Urothelium cell line (cell line): ENCODE results near the gene PTPRG.
"Not testable (repeated sequence)": the region's sequence is repeated elsewhere in the genome, so short reads cannot be mapped to it uniquely, and the experiment has no call there.

Source experiments
- DNase-seq: peaks from one replicate; pipeline ENCODE4 v3.0.0; 2011; ENCODE audit warnings: low spot score, mixed read lengths
- FAIRE-seq: peaks from 2 replicates; lab custom pipeline; 2011; peaks lifted over from hg19 to GRCh38; lab: Jason Lieb, UNC

The PTPRG gene

GRCh38 chr3:61813636-61814035, 252.3 kb downstream of the PTPRG start:
- DNase-seq, result no peak

GRCh38 chr3:61814674-61815073, 253.3 kb downstream of the PTPRG start:
- FAIRE-seq, result no peak

More at GRCh38 chr3:61813636-61814035, 252.3 kb downstream of the PTPRG start:
- FAIRE-seq, result no peak

GRCh38 chr3:61816304-61816703, 254.9 kb downstream of the PTPRG start:
- DNase-seq, FAIRE-seq: not testable (repeated sequence)

More at GRCh38 chr3:61814674-61815073, 253.3 kb downstream of the PTPRG start:
- no peak for DNase-seq

DNA sequence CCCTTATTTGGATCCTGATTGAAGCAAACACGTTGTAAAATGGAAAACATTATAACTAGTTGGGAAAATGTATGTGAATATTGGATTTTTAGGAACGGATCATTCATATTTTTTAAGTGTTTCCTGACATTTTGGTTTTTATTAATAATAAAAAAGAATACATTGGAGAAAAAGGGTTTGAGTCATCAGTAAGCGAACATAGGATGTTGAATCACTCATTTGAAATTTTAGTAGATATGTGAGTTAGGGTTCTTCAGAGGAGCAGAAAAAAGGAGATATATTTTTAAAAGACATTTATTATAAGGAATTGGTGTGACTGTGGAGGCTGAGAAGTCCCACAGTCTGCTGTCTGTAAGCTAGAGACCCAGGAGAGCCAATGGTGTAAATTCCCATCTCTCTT, 258.5 kb downstream of the PTPRG start:
- FAIRE-seq (no peak), DNase-seq (no peak)

DNA sequence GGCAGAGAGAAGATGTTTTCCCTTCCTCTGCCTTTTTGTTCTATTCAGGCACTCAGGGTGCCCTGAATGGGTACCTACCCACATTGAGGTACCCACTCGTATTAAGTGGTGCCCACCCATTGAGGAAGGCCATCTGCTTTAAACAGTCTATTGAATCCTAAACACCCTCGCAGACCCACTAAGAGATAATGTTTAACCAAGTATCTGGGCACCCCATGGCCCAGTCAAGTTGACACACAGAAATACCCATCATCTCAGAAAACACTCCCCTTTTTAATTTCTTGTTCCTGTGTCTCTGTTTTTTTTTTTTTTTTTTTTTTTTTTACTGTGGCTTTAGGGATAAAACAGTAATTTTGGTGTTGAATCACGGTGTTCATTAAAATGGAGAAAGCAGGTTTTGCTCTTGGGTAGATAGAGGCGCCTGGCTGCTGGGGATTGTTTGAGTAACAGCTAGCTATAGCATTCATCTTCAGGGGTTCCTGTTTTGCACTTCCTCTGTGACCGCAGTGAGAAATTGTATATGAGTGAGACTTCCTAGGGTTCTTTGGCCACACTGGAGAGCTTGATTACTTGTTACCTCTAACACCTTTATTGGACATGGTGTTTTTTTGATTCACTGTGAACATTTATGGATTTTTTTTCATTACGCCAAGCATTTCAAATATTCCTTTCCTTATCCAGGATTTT, 259.1 kb downstream of the PTPRG start:
- DNase-seq, result no peak
- no peak for FAIRE-seq

DNA sequence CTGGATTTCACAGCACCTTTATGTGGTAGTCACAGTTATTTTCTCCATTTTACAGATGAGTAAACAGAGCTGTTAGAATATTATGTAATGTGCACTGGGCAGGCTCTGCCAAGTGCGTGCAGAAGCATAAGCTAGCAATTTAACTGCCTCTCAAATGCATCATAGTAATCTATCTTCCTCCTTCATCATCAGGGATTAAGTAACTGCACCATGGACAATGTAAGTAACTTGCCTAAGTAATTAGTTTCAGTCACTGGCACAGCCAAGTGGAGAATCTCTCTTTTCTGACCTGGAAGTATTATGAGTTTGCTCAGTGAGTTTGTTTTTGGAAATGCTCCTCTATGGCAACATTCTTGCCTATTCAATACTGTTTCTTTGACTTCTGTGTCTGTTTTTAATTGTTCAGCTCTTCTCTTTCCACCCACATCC, 260.5 kb downstream of the PTPRG start:
- no peak for DNase-seq

DNA sequence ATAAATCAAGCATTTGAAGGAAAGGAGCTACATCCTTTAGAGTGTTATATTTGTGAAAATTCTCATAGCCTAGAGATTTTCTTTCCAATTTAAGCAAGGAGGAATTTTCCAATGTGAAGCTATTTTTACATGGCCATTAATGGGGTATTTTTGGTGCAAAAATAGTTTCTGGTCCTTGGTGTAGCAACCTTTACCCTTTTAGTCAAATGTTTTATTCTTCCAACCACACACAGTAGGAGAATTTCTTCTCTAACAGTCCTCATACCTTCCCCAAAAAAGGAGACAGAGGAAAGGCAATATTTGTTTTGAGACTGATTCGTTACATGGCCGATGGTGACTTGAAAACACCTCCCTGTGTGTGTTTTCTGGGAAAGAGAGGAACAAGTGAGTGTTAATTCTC, 261.2 kb downstream of the PTPRG start:
- FAIRE-seq, result no peak
- no peak for DNase-seq

More for the DNA sequence above, 260.5 kb downstream of the PTPRG start:
- FAIRE-seq, result no peak

- FAIRE-seq, result no peak
These were observed 263.3 kb downstream of the PTPRG start for GRCh38 chr3:61824553-61825135.

DNA sequence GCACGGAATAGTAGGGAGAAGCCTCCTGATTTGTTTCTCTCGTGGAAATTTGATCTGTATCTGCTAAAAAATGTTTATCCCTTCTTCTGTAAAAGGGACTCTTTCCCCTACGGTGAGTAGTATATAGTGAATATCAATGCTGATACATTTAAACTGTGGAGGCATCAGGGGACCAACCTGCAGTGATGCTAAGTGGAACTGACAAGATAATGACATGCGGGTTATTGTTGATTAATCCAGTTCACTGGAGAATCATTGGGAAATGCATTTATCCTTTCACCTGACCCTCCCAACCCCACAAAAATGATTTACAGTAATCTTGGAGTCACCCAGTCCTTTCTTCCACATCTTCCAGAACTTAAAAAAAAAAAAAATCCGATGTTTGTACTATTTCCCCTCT, 264.8 kb downstream of the PTPRG start:
- DNase-seq (no peak), FAIRE-seq (no peak)

More at GRCh38 chr3:61824553-61825135, 263.3 kb downstream of the PTPRG start:
- no peak for DNase-seq

- FAIRE-seq (no peak), DNase-seq (no peak)
These were observed 267.0 kb downstream of the PTPRG start for GRCh38 chr3:61828184-61828874.

- DNase-seq (no peak), FAIRE-seq (no peak)
These were observed 267.7 kb downstream of the PTPRG start for GRCh38 chr3:61828880-61829721.

DNA sequence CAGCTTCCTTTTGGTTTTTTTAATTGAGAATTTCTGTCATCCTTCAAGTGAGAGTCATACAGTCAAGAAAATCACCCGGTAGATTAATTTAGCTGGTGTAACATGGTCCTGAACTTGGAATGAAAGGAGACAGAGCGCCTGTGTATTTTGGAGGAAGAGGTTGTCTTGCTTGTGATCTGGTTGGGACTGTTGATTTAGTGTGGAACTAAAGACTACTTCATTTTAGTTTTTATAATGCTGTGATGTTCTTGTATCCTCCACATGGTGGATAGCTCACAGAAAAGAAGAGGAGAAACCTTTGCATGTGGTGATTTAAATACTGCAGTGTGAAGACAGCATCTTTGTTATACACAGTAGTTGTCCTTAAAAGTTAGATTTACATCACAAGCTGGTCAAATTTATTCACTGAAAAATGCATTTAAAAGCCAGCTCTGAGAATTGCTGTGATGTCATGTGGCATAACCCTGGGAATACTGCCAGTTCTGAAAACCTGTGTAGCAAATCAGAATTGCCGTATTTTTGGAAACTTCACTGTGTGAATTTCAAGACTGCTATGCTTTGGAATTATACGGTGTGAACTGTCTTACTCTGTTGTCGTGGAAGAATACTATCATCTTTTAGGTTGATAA, 268.5 kb downstream of the PTPRG start:
- FAIRE-seq (no peak), DNase-seq (no peak)

DNA sequence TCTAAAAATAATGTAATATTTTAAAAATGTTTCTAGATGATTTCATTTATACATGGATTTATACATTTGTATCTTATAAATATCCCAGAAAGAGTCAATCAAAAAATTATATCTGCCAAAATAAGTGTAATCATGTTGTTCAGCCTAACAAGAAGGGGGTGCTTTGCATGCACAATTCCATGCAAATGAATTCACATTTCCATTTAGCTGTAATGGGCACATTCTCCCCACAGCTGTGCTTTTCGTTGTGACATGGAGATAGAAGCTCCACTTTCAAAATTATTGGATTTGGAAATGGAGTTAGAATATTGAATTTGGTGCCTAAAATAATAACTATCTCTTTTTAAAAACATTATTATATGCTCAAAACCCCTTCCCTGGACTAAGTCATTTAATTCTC, 270.6 kb downstream of the PTPRG start:
- FAIRE-seq (no peak), DNase-seq (no peak)

GRCh38 chr3:61832375-61833229, 271.2 kb downstream of the PTPRG start:
- no peak for FAIRE-seq
- DNase-seq, result no peak

- no peak for FAIRE-seq
These were observed 277.9 kb downstream of the PTPRG start for GRCh38 chr3:61839256-61839655.

DNA sequence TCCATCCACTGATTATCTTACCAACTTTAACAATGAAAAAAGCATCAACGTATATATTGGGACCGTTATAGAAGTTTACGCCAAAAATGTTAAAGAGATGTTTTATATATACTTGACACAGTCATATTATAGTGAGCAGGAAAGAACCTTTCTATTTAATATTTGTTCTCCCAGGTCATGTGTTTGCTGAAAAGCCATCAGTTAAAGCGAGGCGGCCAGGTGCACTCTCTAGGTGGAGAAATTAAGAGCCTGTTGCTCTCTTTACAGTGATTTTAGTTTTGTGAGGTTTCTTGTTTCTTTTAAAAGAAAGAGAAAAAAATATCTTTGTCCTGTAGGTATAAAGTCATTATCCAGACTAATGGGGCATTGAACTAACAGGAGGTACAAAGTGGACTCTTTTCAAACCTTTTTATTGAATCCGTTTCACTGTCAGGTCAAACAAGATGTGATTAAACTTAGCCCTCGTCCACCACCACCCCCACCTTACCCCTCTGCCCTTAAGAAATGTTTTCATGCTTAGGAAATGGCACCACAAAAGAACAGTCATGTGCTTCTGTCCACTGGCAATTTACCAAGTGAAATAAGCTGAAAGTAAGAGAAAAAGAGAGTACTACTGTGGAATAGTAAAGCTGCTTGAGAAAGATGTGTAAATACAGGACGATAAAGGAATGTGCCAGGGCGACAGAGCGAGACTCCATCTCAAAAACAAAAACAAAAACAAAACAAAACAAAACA, 279.9 kb downstream of the PTPRG start:
- FAIRE-seq, result no peak

More at GRCh38 chr3:61839256-61839655, 277.9 kb downstream of the PTPRG start:
- no peak for DNase-seq

DNA sequence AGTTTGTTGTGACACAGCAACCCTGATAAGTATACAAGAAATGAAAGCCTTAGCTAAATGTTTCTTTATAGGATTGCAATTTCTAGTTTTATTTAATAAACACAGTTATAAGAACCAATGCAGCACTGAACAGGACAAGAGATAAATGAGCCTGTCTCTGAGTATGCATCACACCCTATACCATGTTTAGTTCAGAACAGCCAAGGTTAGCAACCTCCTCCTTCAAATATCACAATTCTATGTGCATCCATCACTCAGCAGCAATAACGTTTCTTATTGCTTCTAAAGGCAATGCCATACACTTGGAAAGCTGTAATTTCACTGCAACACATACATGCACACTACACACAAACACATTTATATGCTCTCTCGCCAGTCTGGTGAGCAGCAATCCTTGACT, 280.6 kb downstream of the PTPRG start:
- DNase-seq (no peak), FAIRE-seq (no peak)

More for the DNA sequence above, 279.9 kb downstream of the PTPRG start:
- DNase-seq, result no peak

- FAIRE-seq (no peak), DNase-seq (no peak)
These were observed 283.0 kb downstream of the PTPRG start for GRCh38 chr3:61844346-61844745.

DNA sequence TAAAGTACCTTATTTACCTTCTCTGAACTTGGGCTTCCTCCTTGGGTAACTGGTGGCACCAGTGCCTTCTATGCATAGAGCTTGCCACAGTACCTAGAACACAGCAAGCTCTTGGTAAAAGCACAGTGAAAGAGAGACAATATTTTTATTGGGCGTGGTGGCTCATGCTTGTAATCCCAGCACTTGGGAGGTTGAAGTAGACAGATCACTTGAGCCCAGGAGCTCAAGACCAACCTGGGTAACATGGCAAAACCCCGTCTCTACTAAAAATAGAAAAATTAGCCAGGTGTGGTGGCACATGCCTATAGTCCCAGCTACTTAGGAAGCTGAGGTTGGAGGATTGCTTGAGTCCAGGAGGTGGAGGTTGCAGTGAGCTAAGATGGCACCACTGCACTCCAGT, 285.1 kb downstream of the PTPRG start:
- no peak for DNase-seq

More for the DNA sequence above, 285.1 kb downstream of the PTPRG start:
- no peak for FAIRE-seq
